Measurements from ENCODE around the gene NFIA.

The NFIA gene

GRCh38 chr1:61352845-61353435, 270.6 kb downstream of the NFIA start:
- Histone ChIP-seq H3K27ac (no peak overlapping the region), H3K4me2 (no peak overlapping the region)
- no peak for TF ChIP-seq CTCF (conservative IDR thresholded peaks at IDR 0.05; ENCODE audit: low read depth, low read length)

GRCh38 chr1:61353797-61354406, 271.5 kb downstream of the NFIA start:
- Histone ChIP-seq H3K4me1 (ENCODE audit: low read depth, poor library complexity, severe bottlenecking) (no peaks in the 10 kb centered on the region), H3K4me3 (IDR thresholded peaks at IDR 0.05; ENCODE audit: insufficient read depth, low read depth, low read length) (no peak overlapping the region), H3K9ac (no peak overlapping the region), H3K4me2 (no peak overlapping the region), H3K79me2 (ENCODE audit: insufficient read depth, low read depth) (no peaks in the 10 kb centered on the region), H3K27ac (no peak overlapping the region), H2AFZ (ENCODE audit: low read depth) (no peak overlapping the region), H4K20me1 (ENCODE audit: insufficient read depth) (no peaks in the 10 kb centered on the region), H3K27me3 (ENCODE audit: insufficient read depth, low read depth) (no peaks in the 10 kb centered on the region), H3K36me3 (ENCODE audit: insufficient read depth) (no peaks in the 10 kb centered on the region)
- no peak for TF ChIP-seq CTCF (conservative IDR thresholded peaks at IDR 0.05; ENCODE audit: low read depth, low read length)

More at GRCh38 chr1:61352845-61353435, 270.6 kb downstream of the NFIA start:
- Histone ChIP-seq H3K27me3 (ENCODE audit: insufficient read depth, low read depth) (no peaks in the 10 kb centered on the region), H3K4me1 (ENCODE audit: low read depth, poor library complexity, severe bottlenecking) (no peaks in the 10 kb centered on the region), H4K20me1 (ENCODE audit: insufficient read depth) (no peaks in the 10 kb centered on the region), H3K36me3 (ENCODE audit: insufficient read depth) (no peaks in the 10 kb centered on the region), H3K9ac (no peak overlapping the region), H3K4me3 (IDR thresholded peaks at IDR 0.05; ENCODE audit: insufficient read depth, low read depth, low read length) (no peak overlapping the region), H3K79me2 (ENCODE audit: insufficient read depth, low read depth) (no peaks in the 10 kb centered on the region), H2AFZ (ENCODE audit: low read depth) (no peak overlapping the region)

GRCh38 chr1:61356016-61356415, 273.7 kb downstream of the NFIA start:
- no peaks in the 10 kb centered on the region for H4K20me1 ChIP-seq (ENCODE audit: insufficient read depth)
- no peak overlapping the region for H3K9ac ChIP-seq
- no peak overlapping the region for H3K4me2 ChIP-seq
- no peaks in the 10 kb centered on the region for H3K36me3 ChIP-seq (ENCODE audit: insufficient read depth)
- H2AFZ ChIP-seq (ENCODE audit: low read depth), result no peak overlapping the region
- H3K27ac ChIP-seq, result no peak overlapping the region
- no peak for TF ChIP-seq CTCF (conservative IDR thresholded peaks at IDR 0.05; ENCODE audit: low read depth, low read length)
- no peaks in the 10 kb centered on the region for H3K27me3 ChIP-seq (ENCODE audit: insufficient read depth, low read depth)
- H3K79me2 ChIP-seq (ENCODE audit: insufficient read depth, low read depth), result no peaks in the 10 kb centered on the region
- H3K4me3 ChIP-seq (IDR thresholded peaks at IDR 0.05; ENCODE audit: insufficient read depth, low read depth, low read length), result no peak overlapping the region
- H3K4me1 ChIP-seq (ENCODE audit: low read depth, poor library complexity, severe bottlenecking), result no peaks in the 10 kb centered on the region

- no peak overlapping the region for H3K9ac ChIP-seq
- TF ChIP-seq CTCF (conservative IDR thresholded peaks at IDR 0.05; ENCODE audit: low read depth, low read length), result no peak
- H3K27ac ChIP-seq, result no peak overlapping the region
- H2AFZ ChIP-seq (ENCODE audit: low read depth), result no peak overlapping the region
- H3K36me3 ChIP-seq (ENCODE audit: insufficient read depth), result no peaks in the 10 kb centered on the region
- H3K79me2 ChIP-seq (ENCODE audit: insufficient read depth, low read depth), result no peaks in the 10 kb centered on the region
- H3K4me1 ChIP-seq (ENCODE audit: low read depth, poor library complexity, severe bottlenecking), result no peaks in the 10 kb centered on the region
- no peak overlapping the region for H3K4me3 ChIP-seq (IDR thresholded peaks at IDR 0.05; ENCODE audit: insufficient read depth, low read depth, low read length)
- no peaks in the 10 kb centered on the region for H3K27me3 ChIP-seq (ENCODE audit: insufficient read depth, low read depth)
- H4K20me1 ChIP-seq (ENCODE audit: insufficient read depth), result no peaks in the 10 kb centered on the region
- no peak overlapping the region for H3K4me2 ChIP-seq
These were observed 274.6 kb downstream of the NFIA start for GRCh38 chr1:61356995-61357394.
